Immature natural killer cell (primary cell): ENCODE measurements around the gene MARVELD3. TPM values are rescaled to one million over a fixed set of nuclear protein-coding genes. Genes with fewer than 3 reads are reported as not detected.
A peak's percentile ranks its signal among the peaks of the same experiment; 100 is the strongest.
"Not testable (repeated sequence)": the region's sequence is repeated elsewhere in the genome, so short reads cannot be mapped to it uniquely, and the experiment has no call there.

Experiments
- DNase-seq, 3 donors: peaks; one replicate each; pipeline ENCODE4 v3.0.0; 2022; ENCODE audit warnings: mixed read lengths in 1 of 3
- H3K27ac Mint-ChIP-seq, 6 donors: one replicate each; pipeline ENCODE4 v1.8.0; 2020; ENCODE audit warnings: mixed read lengths in 6 of 6, mild to moderate bottlenecking in 5 of 6, inconsistent platforms in 4 of 6, moderate library complexity in 3 of 6
- H3K27me3 Mint-ChIP-seq, 3 donors: one replicate each; pipeline ENCODE4 v1.8.0; 2020 to 2021; ENCODE audit warnings: low read depth in 3 of 3, mild to moderate bottlenecking in 3 of 3, mixed read lengths in 3 of 3, moderate library complexity in 3 of 3, inconsistent platforms in 1 of 3
- H3K36me3 Mint-ChIP-seq, 3 donors: one replicate each; pipeline ENCODE4 v1.8.0; 2020; ENCODE audit warnings: mixed read lengths in 3 of 3, inconsistent platforms in 2 of 3, mild to moderate bottlenecking in 2 of 3
- H3K4me1 Mint-ChIP-seq, 2 donors: one replicate each; pipeline ENCODE4 v1.8.0; 2020; ENCODE audit warnings: inconsistent platforms in 2 of 2, mild to moderate bottlenecking in 2 of 2, mixed read lengths in 2 of 2, moderate library complexity in 1 of 2
- H3K4me3 Mint-ChIP-seq, 5 donors: one replicate each; pipeline ENCODE4 v1.8.0; 2020; ENCODE audit warnings: mild to moderate bottlenecking in 5 of 5, mixed read lengths in 5 of 5, inconsistent platforms in 3 of 5, moderate library complexity in 3 of 5
- H3K9me3 Mint-ChIP-seq, 6 donors: one replicate each; pipeline ENCODE4 v1.8.0; 2020; ENCODE audit warnings: mild to moderate bottlenecking in 6 of 6, mixed read lengths in 6 of 6, inconsistent platforms in 4 of 6, moderate library complexity in 3 of 6
- polyA plus RNA-seq, 3 donors: library from polyadenylated mRNA; unstranded; fragments of 300-500 nt; fragmentation: Illumina TruSeq; gene quantifications; one replicate each; pipeline ENCODE4 v1.2.3, GENCODE V29; 2021

Gene MARVELD3
- polyA plus RNA-seq, 3 donors from 2014 or later: not detected

DNA sequence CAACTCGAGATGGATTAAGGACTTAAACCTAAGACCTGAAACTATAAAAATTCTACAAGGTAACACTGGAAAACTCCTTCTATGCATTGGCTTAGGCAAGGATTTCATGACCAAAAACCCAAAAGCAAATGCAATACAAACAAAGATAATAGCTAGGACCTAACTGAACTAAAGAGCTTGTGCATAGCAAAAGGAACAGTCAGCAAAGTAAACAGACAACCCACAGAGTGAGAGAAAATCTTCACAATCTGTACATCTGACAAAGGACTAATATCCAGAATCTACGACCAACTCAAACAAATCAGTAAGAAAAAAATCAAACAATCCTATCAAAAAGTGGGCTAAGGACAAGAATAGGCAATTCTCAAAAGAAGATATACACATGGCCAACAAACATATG is 27.6 kb upstream of the MARVELD3 start:
- DNase-seq, H3K4me1 Mint-ChIP-seq, H3K9me3 Mint-ChIP-seq, H3K36me3 Mint-ChIP-seq, H3K4me3 Mint-ChIP-seq, H3K27ac Mint-ChIP-seq: not testable (repeated sequence)
- H3K27me3 Mint-ChIP-seq: peaks cover 1 to 12% (median 5%) of the 10 kb centered on the region in 3 donors

GRCh38 chr16:71600822-71601221 is 25.2 kb upstream of the MARVELD3 start:
- Mint-ChIP-seq H3K27ac (no peak overlapping the region), H3K36me3 (no peaks in the 10 kb centered on the region), H3K4me3 (no peak overlapping the region), H3K27me3 (peaks cover 0 to 10% (median 5%) of the 10 kb centered on the region in 3 donors), H3K4me1 (no peaks in the 10 kb centered on the region), H3K9me3 (no peaks in the 10 kb centered on the region)
- DNase-seq: no peak

DNA sequence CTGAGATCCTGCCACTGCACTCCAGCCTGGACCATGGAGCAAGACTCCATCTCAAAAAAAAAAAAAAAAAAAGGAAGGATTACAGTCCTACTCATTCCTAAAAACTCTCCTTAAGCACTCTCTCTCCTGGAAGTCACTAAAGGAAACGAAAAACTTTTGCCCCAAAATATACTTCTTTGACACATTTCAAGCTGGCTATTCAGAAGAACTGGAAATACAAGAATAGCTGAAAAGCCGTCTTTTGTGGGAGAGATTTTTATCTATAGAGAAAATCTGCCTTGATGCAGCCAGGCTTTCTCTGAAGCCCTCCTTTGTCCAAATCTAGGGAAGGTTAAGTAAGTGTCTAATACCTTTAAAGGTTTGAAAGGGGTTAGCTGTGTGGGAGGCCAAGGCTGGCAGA is 16.9 kb upstream of the MARVELD3 start:
- Mint-ChIP-seq H3K4me3 (no peak overlapping the region), H3K27ac (no peak overlapping the region), H3K4me1 (peaks cover 0 to 1% of the 10 kb centered on the region in 2 donors), H3K27me3 (peaks cover 0 to 11% (median 2%) of the 10 kb centered on the region in 3 donors), H3K36me3 (no peaks in the 10 kb centered on the region), H3K9me3 (no peaks in the 10 kb centered on the region)
- no peak for DNase-seq

DNA sequence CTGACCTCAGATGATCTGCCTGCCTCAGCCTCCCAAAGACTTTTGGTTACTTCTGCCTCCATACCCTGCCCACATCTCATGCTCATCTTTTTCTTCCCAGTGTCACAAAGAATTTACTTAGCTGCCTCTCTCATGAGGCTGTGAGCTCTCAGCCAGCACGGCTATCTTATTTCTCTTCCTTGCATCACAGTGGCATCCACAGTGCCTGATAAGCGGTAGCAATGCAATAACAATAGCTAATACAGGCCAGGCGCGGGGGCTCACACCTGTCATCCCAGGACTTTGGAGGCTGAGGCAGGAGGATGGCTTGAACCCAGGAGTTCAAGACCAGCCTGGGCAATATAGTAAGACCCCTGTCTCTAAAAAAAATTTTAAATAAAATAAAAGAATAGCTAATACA is 15.5 kb upstream of the MARVELD3 start:
- no peak for DNase-seq
- Mint-ChIP-seq H3K27ac (no peak overlapping the region), H3K36me3 (no peaks in the 10 kb centered on the region), H3K4me1 (peaks cover 0 to 1% of the 10 kb centered on the region in 2 donors), H3K4me3 (no peak overlapping the region), H3K9me3 (no peaks in the 10 kb centered on the region), H3K27me3 (peaks cover 0 to 14% (median 5%) of the 10 kb centered on the region in 3 donors)

- H3K4me1 Mint-ChIP-seq: peaks cover 0 to 1% of the 10 kb centered on the region in 2 donors
- H3K36me3 Mint-ChIP-seq: no peaks in the 10 kb centered on the region
- H3K27me3 Mint-ChIP-seq: peaks cover 0 to 14% (median 6%) of the 10 kb centered on the region in 3 donors
- no peaks in the 10 kb centered on the region for H3K9me3 Mint-ChIP-seq
- peak overlapping the region in 1 of 5 donors; percentile 17 for H3K4me3 Mint-ChIP-seq
- H3K27ac Mint-ChIP-seq: no peak overlapping the region
- peak; percentile 49 to 57 (median 52) for DNase-seq
Observed at GRCh38 chr16:71610936-71611871, 14.8 kb upstream of the MARVELD3 start.

- H3K9me3 Mint-ChIP-seq, DNase-seq, H3K36me3 Mint-ChIP-seq, H3K27ac Mint-ChIP-seq, H3K4me3 Mint-ChIP-seq, H3K4me1 Mint-ChIP-seq: not testable (repeated sequence)
- peaks cover 5 to 14% (median 6%) of the 10 kb centered on the region in 3 donors for H3K27me3 Mint-ChIP-seq
Observed at GRCh38 chr16:71614956-71615355, 11.0 kb upstream of the MARVELD3 start.

DNA sequence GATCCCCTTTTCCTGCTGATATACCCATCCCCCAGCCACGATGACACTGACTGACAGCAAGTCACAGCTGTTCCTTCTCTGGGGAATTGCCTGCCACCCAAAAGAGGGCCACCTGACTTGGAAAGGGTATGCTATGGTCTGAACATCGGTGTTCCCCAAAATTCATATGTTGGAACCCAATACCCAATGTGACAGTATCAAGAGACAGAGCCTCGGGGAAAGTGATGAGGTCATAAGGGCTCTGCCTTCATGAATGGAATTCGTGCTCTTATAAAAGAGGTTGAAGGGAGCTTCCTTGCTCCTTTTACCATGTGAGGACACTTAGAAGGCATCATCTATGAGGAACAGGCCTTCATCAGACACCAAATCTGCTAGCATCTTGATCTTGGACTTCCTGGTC is 7.6 kb upstream of the MARVELD3 start:
- H3K9me3 Mint-ChIP-seq: no peaks in the 10 kb centered on the region
- no peaks in the 10 kb centered on the region for H3K36me3 Mint-ChIP-seq
- peaks cover 4 to 6% (median 5%) of the 10 kb centered on the region in 3 donors for H3K27me3 Mint-ChIP-seq
- peaks cover 0 to 9% of the 10 kb centered on the region in 2 donors for H3K4me1 Mint-ChIP-seq
- no peak overlapping the region for H3K27ac Mint-ChIP-seq
- DNase-seq: no peak
- no peak overlapping the region for H3K4me3 Mint-ChIP-seq

- Mint-ChIP-seq H3K36me3 (no peaks in the 10 kb centered on the region), H3K27ac (no peak overlapping the region), H3K9me3 (no peaks in the 10 kb centered on the region), H3K4me1 (peaks cover 0 to 12% of the 10 kb centered on the region in 2 donors), H3K4me3 (peak overlapping the region; percentile 4 to 39 (median 14)), H3K27me3 (peaks cover 2 to 7% (median 4%) of the 10 kb centered on the region in 3 donors)
- DNase-seq: peak in 1 of 3 donors; percentile 16
Observed at GRCh38 chr16:71622088-71622487, 3.9 kb upstream of the MARVELD3 start.

DNA sequence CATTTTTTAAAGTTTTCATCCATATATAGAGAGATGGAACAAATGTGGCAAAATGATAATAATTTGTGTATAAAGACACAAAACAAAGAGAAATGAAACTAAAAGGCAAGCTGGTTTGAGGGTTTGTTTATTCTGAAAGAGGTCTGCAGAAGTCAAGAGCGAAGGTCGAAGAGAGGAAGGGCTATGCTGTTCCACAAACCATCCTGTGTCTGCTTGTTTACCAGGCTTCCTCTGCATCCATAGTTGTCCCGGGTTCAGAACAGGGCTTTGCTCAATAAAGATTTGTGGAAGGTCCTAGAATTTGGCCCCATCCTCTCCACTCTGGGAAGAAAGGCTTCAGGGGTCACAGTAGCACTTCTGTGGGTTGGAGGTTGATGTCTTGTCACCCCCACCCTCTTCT is 2.4 kb upstream of the MARVELD3 start:
- peaks cover 0 to 12% of the 10 kb centered on the region in 2 donors for H3K4me1 Mint-ChIP-seq
- no peak overlapping the region for H3K27ac Mint-ChIP-seq
- H3K4me3 Mint-ChIP-seq: no peak overlapping the region
- H3K27me3 Mint-ChIP-seq: peaks cover 2 to 5% (median 2%) of the 10 kb centered on the region in 3 donors
- no peak for DNase-seq
- no peaks in the 10 kb centered on the region for H3K9me3 Mint-ChIP-seq
- H3K36me3 Mint-ChIP-seq: no peaks in the 10 kb centered on the region

DNA sequence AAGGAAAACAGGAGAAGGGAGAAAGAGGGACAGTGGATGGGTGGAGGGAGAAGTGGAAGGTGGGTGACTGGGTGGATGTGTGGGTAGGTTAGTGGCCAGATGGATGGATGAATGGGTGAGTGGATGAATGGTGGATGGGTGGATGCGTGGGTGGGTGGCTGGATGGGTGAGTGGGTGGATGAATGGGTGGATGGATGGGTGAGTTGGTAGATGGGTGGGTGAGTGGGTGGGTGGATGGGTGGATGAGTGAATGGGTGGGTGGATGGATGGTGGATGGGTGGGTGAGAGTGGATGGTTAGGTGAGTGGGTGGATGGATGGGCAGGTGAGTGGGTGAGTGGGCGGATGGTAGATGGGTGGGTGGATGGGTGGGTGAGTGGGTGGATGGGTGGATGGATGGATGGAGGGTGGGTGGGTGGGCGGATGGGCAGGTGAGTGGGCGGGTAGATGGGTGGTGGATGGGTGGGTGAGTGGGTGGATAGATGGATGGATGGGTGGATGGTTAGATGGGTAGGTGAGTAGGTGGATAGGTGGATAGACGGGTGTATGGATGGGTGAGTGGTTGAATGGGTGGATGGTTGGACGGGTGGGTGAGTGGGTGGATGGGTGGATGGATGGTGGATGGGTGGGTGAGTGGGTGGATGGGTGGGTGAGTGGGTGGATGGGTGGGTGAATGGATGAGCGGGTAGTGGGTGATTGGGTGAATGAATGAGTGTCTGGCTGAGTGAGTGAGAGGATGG is 702 bp upstream of the MARVELD3 start:
- Mint-ChIP-seq H3K27ac (no peak overlapping the region), H3K4me1 (peaks cover 0 to 12% of the 10 kb centered on the region in 2 donors), H3K27me3 (peaks cover 2 to 5% (median 4%) of the 10 kb centered on the region in 3 donors), H3K36me3 (no peaks in the 10 kb centered on the region), H3K4me3 (peak overlapping the region in 3 of 5 donors; percentile 26 to 65 (median 60)), H3K9me3 (no peaks in the 10 kb centered on the region)
- no peak for DNase-seq

- H3K36me3 Mint-ChIP-seq: no peaks in the 10 kb centered on the region
- peak overlapping the region in 3 of 5 donors; percentile 29 to 31 (median 30) for H3K4me3 Mint-ChIP-seq
- H3K27ac Mint-ChIP-seq: no peak overlapping the region
- DNase-seq: no peak
- peaks cover 0 to 9% of the 10 kb centered on the region in 2 donors for H3K4me1 Mint-ChIP-seq
- no peaks in the 10 kb centered on the region for H3K9me3 Mint-ChIP-seq
- H3K27me3 Mint-ChIP-seq: peaks cover 2 to 5% (median 4%) of the 10 kb centered on the region in 3 donors
Observed at GRCh38 chr16:71626858-71627213, 852 bp downstream of the MARVELD3 start.

DNA sequence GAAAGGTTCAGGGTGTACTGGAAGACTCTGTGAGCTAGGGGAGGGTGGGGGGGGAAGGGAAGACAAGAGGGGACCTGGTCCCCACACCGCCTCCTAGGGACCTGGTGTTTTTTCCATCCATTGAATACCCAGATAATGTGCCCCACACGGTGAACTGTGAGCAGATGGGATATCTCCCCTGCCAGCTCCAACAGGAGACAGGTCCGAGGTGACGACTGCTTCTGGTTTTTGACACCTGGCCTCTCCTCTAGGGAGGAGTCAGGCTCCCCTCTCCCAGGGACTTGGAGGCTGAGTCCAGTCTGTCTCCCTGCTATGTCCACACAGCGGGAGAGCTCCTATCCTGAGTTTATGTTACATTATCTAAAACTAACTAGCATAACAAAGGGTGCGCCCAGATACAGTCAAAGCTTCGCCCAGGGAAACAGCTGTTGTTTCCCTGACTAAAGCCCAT is 1.8 kb downstream of the MARVELD3 start:
- peaks cover 2 to 4% (median 3%) of the 10 kb centered on the region in 3 donors for H3K27me3 Mint-ChIP-seq
- H3K9me3 Mint-ChIP-seq: no peaks in the 10 kb centered on the region
- no peaks in the 10 kb centered on the region for H3K36me3 Mint-ChIP-seq
- H3K4me3 Mint-ChIP-seq: peak overlapping the region in 1 of 5 donors; percentile 17
- peaks cover 0 to 3% of the 10 kb centered on the region in 2 donors for H3K4me1 Mint-ChIP-seq
- H3K27ac Mint-ChIP-seq: no peak overlapping the region
- no peak for DNase-seq

DNA sequence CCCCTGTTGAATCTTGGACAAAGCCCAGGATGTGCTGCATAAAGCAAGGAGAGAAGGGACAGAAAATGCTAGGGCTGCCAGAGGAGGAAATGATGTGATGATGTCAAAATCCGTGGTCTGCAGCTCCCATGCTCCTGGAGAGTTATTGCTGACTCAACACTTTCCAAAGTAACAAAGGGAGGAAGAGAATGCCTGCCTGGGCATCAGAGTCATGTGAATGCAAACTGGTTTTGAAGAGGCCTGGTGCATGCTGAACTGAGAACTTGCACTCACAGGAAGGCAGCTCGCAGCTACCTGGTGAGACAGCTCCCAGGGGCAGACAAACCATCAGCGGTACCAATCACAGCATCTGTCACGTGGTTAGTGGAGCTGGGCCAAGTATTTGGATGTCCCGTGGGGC is 2.8 kb downstream of the MARVELD3 start:
- peaks cover 2 to 4% (median 3%) of the 10 kb centered on the region in 3 donors for H3K27me3 Mint-ChIP-seq
- no peaks in the 10 kb centered on the region for H3K36me3 Mint-ChIP-seq
- peaks cover 0 to 3% of the 10 kb centered on the region in 2 donors for H3K4me1 Mint-ChIP-seq
- H3K27ac Mint-ChIP-seq: no peak overlapping the region
- DNase-seq: no peak
- no peak overlapping the region for H3K4me3 Mint-ChIP-seq
- H3K9me3 Mint-ChIP-seq: no peaks in the 10 kb centered on the region
